A549 (cell line): ENCODE measurements around the gene MAGI2. TPM values are rescaled to one million over a fixed set of nuclear protein-coding genes. Genes with fewer than 3 reads are reported as not detected.

Experiments
- ATAC-seq, 2 experiments: fragments of 200-7000 bp in 1 of 2; fragments of >200 bp in 1 of 2; cut with Nextera tagmentation in 1 of 2; cut with Tn5 transposase in 1 of 2; 3 replicates each; pipeline versions ENCODE4 v1.8.0 to v1.9.1; 2018 to 2020; ENCODE audit warnings: mild to moderate bottlenecking in 1 of 2, moderate library complexity in 1 of 2
- CTCF ChIA-PET: fragments of 300-600 bp; sonication (Branson Sonifier 250); formaldehyde crosslinking; extraction: SDS; loops from one replicate; lab custom pipeline; 2021; ENCODE audit warnings: antibody characterized with exemption, inconsistent platforms; lab: Yijun Ruan, JAX
- POLR2A ChIA-PET: fragments of 350-600 bp; formaldehyde crosslinking; extraction: SDS; loops from one replicate; lab custom pipeline; 2021; ENCODE audit warnings: antibody characterized with exemption, inconsistent platforms; lab: Yijun Ruan, JAX
- DNase-seq, 2 experiments: peaks; one replicate each; pipeline versions ENCODE4 v3.0.0 to v3.0.0-alpha.2; 2011 to 2016; ENCODE audit warnings: low read depth in 1 of 2, low spot score in 1 of 2
- FAIRE-seq: peaks from 2 replicates; lab custom pipeline; 2011; peaks lifted over from hg19 to GRCh38; lab: Jason Lieb, UNC
- H3K27ac ChIP-seq, 2 experiments: fragments of >200 bp; sonication (Bioruptor Twin); formaldehyde crosslinking; 3 replicates each; pipeline ENCODE4 v1.5.1; 2016 to 2017
- H3K4me1 ChIP-seq: fragments of >200 bp; sonication (Bioruptor Twin); formaldehyde crosslinking; 3 replicates; pipeline ENCODE4 v1.6.1; 2016
- H3K4me2 ChIP-seq: fragments of >200 bp; sonication (Bioruptor Twin); formaldehyde crosslinking; 3 replicates; pipeline ENCODE4 v1.6.1; 2016
- H3K4me3 ChIP-seq: fragments of >200 bp; sonication (Bioruptor Twin); formaldehyde crosslinking; 3 replicates; pipeline ENCODE4 v1.5.1; 2016
- H3K9me3 ChIP-seq: fragments of >200 bp; sonication (Bioruptor Twin); formaldehyde crosslinking; 3 replicates; pipeline ENCODE4 v1.6.1; 2016
- CHD2 ChIP-seq: fragments of 150-350 bp; IDR thresholded peaks from 2 replicates; pipeline ENCODE4 v1.6.1; 2014; ENCODE audit warnings: low read length; ENCODE audit not compliant: partially characterized antibody
- EHF ChIP-seq: fragments of 250-450 bp; sonication (Bioruptor Pico); IDR thresholded peaks from 2 replicates; pipeline ENCODE4 v1.5.0; 2020; ENCODE audit warnings: mild to moderate bottlenecking
- ESRRA ChIP-seq: fragments of 150-350 bp; IDR thresholded peaks from 2 replicates; pipeline ENCODE4 v1.6.1; 2014; ENCODE audit warnings: mild to moderate bottlenecking, low read length, borderline replicate concordance
- FOXS1 ChIP-seq: fragments of 250-450 bp; sonication (Bioruptor Pico); IDR thresholded peaks from 2 replicates; pipeline ENCODE4 v1.5.0; 2020; ENCODE audit warnings: mild to moderate bottlenecking, moderate library complexity
- HOXA7 ChIP-seq: fragments of 250-450 bp; sonication (Bioruptor Pico); IDR thresholded peaks from 2 replicates; pipeline ENCODE4 v1.5.0; 2020; ENCODE audit warnings: mild to moderate bottlenecking, moderate library complexity
- HOXB13 ChIP-seq: fragments of 250-450 bp; sonication (Bioruptor Pico); IDR thresholded peaks from 2 replicates; pipeline ENCODE4 v1.5.0; 2020; ENCODE audit warnings: low read depth, mild to moderate bottlenecking, moderate library complexity
- JUN ChIP-seq, 2 experiments: fragments of >200 bp; sonication (Bioruptor Twin); formaldehyde crosslinking; IDR thresholded peaks; 2 replicates in 1 of 2; 3 replicates in 1 of 2; pipeline ENCODE4 v1.6.1; 2016 to 2017
- JUNB ChIP-seq: fragments of >200 bp; sonication (Bioruptor Twin); formaldehyde crosslinking; IDR thresholded peaks from 2 replicates; pipeline ENCODE4 v1.6.1; 2016
- MAFK ChIP-seq: fragments of 450-650 bp; IDR thresholded peaks from 2 replicates; pipeline ENCODE4 v1.6.1; 2014; ENCODE audit not compliant: partially characterized antibody
- NFE2L2 ChIP-seq: fragments of 150-350 bp; conservative IDR thresholded peaks from 2 replicates; pipeline ENCODE4 v1.6.1; 2014; ENCODE audit warnings: low read length
- PHF8 ChIP-seq: fragments of 200-600 bp; sonication (generic); IDR thresholded peaks from 2 replicates; pipeline ENCODE4 v1.6.1; 2016; ENCODE audit warnings: low read depth, mild to moderate bottlenecking, antibody characterized with exemption, moderate library complexity, borderline replicate concordance
- RAD21 ChIP-seq, 2 experiments: fragments of >200 bp in 1 of 2; sonication (Bioruptor Twin) in 1 of 2; formaldehyde crosslinking in 1 of 2; IDR thresholded peaks in 1 of 2; conservative IDR thresholded peaks in 1 of 2; 2 replicates in 1 of 2; 3 replicates in 1 of 2; pipeline ENCODE4 v1.6.1; 2012 to 2018; ENCODE audit warnings: inconsistent platforms in 1 of 2
- RCOR1 ChIP-seq: fragments of 150-350 bp; IDR thresholded peaks from 2 replicates; pipeline ENCODE4 v1.6.1; 2014; ENCODE audit warnings: antibody characterized with exemption, low read length, low read depth
- RNF2 ChIP-seq: fragments of 200-600 bp; sonication (generic); IDR thresholded peaks from 2 replicates; pipeline ENCODE4 v1.6.1; 2016; ENCODE audit warnings: low read depth, mild to moderate bottlenecking, antibody characterized with exemption, moderate library complexity, borderline replicate concordance
- SREBF2 ChIP-seq: fragments of 450-650 bp; IDR thresholded peaks from 2 replicates; pipeline ENCODE4 v1.6.1; 2014; ENCODE audit warnings: mild to moderate bottlenecking, moderate library complexity
- TFCP2L1 ChIP-seq: fragments of 250-450 bp; sonication (Bioruptor Pico); IDR thresholded peaks from 2 replicates; pipeline ENCODE4 v1.5.0; 2021; ENCODE audit warnings: mild to moderate bottlenecking
- ZNF302 ChIP-seq: fragments of 250-450 bp; sonication (Bioruptor Pico); IDR thresholded peaks from 2 replicates; pipeline ENCODE4 v1.9.0; 2021; ENCODE audit warnings: inconsistent platforms, mild to moderate bottlenecking, moderate library complexity
- WGBS: methylation state at CpG from one replicate; pipeline ENCODE4 v1.1.6; 2017; ENCODE audit errors: missing lambda C conversion rate; 5-methylcytosine and 5-hydroxymethylcytosine counted together
- polyA plus RNA-seq, 4 experiments: library from polyadenylated mRNA; depleted of rRNA in 3 of 4; stranded (reverse); fragments of >200 nt; fragmentation: RNase III in 1 of 4; extraction: RNeasy Plus Mini Kit Qiagen cat#74134 plus additional on column Dnase treatment in 1 of 4; gene quantifications; 2 replicates in 3 of 4; 3 replicates in 1 of 4; pipeline ENCODE4 v1.2.3, GENCODE V29; 2011 to 2017
- TF ChIP-seq, protein P1 (sequence below): fragments of 450-650 bp; IDR thresholded peaks from 2 replicates; pipeline ENCODE4 v1.6.1; 2014; ENCODE audit warnings: antibody characterized with exemption
- TF ChIP-seq, protein P2 (sequence below): fragments of 200-600 bp; sonication (generic); IDR thresholded peaks from 2 replicates; pipeline ENCODE4 v1.6.1; 2016; ENCODE audit warnings: antibody characterized with exemption, mild to moderate bottlenecking, moderate library complexity
- TF ChIP-seq, protein P3 (sequence below): IDR thresholded peaks from 2 replicates; pipeline ENCODE4 v1.6.1; 2012
- TF ChIP-seq, protein P4 (sequence below): fragments of >200 bp; sonication (Bioruptor Twin); formaldehyde crosslinking; IDR thresholded peaks from 3 replicates; pipeline ENCODE4 v1.6.1; 2016
- TF ChIP-seq, protein P5 (sequence below): fragments of 250-450 bp; sonication (Bioruptor Pico); IDR thresholded peaks from 2 replicates; pipeline ENCODE4 v1.5.0; 2020; ENCODE audit warnings: low read depth, mild to moderate bottlenecking, moderate library complexity
- TF ChIP-seq, protein P6 (sequence below): fragments of 250-450 bp; sonication (Bioruptor Pico); IDR thresholded peaks from 2 replicates; pipeline ENCODE4 v1.5.0; 2021; ENCODE audit warnings: mild to moderate bottlenecking, moderate library complexity, borderline replicate concordance

The MAGI2 gene
- polyA plus RNA-seq, 2 of the 4 experiments (the other 2 are of a cell fraction) = 0.48 to 0.81 TPM

DNA sequence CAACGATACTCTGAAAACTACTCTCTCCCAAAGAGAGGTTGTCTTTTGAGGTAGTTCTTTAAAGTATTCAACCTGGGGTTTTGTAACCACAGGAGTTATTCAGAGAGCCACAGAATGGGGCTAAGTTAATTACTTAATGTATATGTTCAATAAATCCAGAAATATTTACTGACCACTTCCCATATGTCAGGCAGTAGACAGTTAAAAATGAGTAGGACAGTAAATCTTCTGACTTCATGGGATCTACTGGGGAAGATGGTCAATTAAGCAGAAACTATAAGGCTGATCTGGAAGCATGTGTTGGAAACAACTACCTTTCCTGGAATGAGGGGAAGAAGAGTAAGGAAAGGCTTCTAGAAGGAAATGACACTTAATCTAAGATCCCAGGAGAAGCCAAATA lies 167.7 kb downstream of the MAGI2 start:
- FAIRE-seq = no peak
- CTCF ChIA-PET = no interaction called here
- 94% methylated on average over 1 of the region's 1 CpG for WGBS

DNA sequence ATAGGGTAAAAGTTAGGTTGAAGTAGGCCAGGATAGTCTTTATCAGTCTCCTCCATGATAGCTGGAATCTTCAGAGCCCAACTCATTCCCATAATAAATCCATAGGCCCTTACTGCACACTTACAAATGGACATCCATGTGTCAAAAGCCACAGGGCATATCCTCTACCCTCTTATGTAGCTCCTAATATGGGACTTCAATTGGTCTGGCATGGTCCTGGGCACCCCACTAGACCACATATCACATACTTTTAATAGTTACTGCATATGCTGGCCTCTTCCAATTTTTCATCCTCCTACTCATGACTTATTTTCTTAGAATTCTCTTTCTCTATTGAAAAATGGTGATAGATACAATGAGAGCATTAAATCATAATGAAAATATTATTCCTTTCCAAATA lies 169.3 kb downstream of the MAGI2 start:
- DNase-seq (no peak), FAIRE-seq (no peak), ATAC-seq (no peak)
- no peak for TF ChIP-seq HOXA7
- TF ChIP-seq NFE2L2 = no peak
- no peak for TF ChIP-seq EHF (CRISPR knock-in tag)
- no peak for TF ChIP-seq CHD2
- no peak for TF ChIP-seq HOXB13
- no peak for TF ChIP-seq JUNB
- TF ChIP-seq, protein P1, sequence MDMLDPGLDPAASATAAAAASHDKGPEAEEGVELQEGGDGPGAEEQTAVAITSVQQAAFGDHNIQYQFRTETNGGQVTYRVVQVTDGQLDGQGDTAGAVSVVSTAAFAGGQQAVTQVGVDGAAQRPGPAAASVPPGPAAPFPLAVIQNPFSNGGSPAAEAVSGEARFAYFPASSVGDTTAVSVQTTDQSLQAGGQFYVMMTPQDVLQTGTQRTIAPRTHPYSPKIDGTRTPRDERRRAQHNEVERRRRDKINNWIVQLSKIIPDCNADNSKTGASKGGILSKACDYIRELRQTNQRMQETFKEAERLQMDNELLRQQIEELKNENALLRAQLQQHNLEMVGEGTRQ = no peak
- no peak for TF ChIP-seq MAFK
- no peak for TF ChIP-seq RNF2
- TF ChIP-seq, protein P2, sequence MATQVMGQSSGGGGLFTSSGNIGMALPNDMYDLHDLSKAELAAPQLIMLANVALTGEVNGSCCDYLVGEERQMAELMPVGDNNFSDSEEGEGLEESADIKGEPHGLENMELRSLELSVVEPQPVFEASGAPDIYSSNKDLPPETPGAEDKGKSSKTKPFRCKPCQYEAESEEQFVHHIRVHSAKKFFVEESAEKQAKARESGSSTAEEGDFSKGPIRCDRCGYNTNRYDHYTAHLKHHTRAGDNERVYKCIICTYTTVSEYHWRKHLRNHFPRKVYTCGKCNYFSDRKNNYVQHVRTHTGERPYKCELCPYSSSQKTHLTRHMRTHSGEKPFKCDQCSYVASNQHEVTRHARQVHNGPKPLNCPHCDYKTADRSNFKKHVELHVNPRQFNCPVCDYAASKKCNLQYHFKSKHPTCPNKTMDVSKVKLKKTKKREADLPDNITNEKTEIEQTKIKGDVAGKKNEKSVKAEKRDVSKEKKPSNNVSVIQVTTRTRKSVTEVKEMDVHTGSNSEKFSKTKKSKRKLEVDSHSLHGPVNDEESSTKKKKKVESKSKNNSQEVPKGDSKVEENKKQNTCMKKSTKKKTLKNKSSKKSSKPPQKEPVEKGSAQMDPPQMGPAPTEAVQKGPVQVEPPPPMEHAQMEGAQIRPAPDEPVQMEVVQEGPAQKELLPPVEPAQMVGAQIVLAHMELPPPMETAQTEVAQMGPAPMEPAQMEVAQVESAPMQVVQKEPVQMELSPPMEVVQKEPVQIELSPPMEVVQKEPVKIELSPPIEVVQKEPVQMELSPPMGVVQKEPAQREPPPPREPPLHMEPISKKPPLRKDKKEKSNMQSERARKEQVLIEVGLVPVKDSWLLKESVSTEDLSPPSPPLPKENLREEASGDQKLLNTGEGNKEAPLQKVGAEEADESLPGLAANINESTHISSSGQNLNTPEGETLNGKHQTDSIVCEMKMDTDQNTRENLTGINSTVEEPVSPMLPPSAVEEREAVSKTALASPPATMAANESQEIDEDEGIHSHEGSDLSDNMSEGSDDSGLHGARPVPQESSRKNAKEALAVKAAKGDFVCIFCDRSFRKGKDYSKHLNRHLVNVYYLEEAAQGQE = no peak
- TF ChIP-seq, protein P3, sequence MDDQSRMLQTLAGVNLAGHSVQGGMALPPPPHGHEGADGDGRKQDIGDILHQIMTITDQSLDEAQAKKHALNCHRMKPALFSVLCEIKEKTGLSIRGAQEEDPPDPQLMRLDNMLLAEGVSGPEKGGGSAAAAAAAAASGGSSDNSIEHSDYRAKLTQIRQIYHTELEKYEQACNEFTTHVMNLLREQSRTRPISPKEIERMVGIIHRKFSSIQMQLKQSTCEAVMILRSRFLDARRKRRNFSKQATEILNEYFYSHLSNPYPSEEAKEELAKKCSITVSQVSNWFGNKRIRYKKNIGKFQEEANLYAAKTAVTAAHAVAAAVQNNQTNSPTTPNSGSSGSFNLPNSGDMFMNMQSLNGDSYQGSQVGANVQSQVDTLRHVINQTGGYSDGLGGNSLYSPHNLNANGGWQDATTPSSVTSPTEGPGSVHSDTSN = no peak
- TF ChIP-seq RAD21 (conservative IDR thresholded peaks at IDR 0.05 in 1 of 2, IDR thresholded peaks at IDR 0.05 in 1 of 2) = no peak
- TF ChIP-seq, protein P4, sequence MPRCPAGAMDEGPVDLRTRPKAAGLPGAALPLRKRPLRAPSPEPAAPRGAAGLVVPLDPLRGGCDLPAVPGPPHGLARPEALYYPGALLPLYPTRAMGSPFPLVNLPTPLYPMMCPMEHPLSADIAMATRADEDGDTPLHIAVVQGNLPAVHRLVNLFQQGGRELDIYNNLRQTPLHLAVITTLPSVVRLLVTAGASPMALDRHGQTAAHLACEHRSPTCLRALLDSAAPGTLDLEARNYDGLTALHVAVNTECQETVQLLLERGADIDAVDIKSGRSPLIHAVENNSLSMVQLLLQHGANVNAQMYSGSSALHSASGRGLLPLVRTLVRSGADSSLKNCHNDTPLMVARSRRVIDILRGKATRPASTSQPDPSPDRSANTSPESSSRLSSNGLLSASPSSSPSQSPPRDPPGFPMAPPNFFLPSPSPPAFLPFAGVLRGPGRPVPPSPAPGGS = no peak
- TF ChIP-seq PHF8 = no peak
- TF ChIP-seq, protein P5, sequence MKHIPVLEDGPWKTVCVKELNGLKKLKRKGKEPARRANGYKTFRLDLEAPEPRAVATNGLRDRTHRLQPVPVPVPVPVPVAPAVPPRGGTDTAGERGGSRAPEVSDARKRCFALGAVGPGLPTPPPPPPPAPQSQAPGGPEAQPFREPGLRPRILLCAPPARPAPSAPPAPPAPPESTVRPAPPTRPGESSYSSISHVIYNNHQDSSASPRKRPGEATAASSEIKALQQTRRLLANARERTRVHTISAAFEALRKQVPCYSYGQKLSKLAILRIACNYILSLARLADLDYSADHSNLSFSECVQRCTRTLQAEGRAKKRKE (CRISPR knock-in tag) = no peak
- H3K9me3 ChIP-seq = no peaks in the 10 kb centered on the region
- H3K4me1 ChIP-seq = peaks cover 28% of the 10 kb centered on the region
- H3K4me2 ChIP-seq = no peak overlapping the region
- H3K4me3 ChIP-seq = no peak overlapping the region
- CTCF ChIA-PET = interaction anchor here (0.8 to 0.9 kb wide), 2 partner anchors 9 kb away, joined by 3 read pairs; no protein-coding TSS in a partner anchor
- POLR2A ChIA-PET = no interaction called here
- peak overlapping the region in 1 of 2 experiments; percentile 51; a peak in 2 of 6 replicates for H3K27ac ChIP-seq

More for the DNA sequence above, 167.7 kb downstream of the MAGI2 start:
- H3K4me3 ChIP-seq = no peak overlapping the region
- H3K4me1 ChIP-seq = peaks cover 28% of the 10 kb centered on the region
- ATAC-seq (no peak), DNase-seq (no peak)
- TF ChIP-seq ZNF302 (no peak), ESRRA (no peak), JUN (IDR thresholded peaks at IDR 0.05) (no peak), SREBF2 (no peak), RCOR1 (no peak), RNF2 (no peak), TFCP2L1 (CRISPR knock-in tag) (no peak), FOXS1 (CRISPR knock-in tag) (no peak)
- TF ChIP-seq, protein P6, sequence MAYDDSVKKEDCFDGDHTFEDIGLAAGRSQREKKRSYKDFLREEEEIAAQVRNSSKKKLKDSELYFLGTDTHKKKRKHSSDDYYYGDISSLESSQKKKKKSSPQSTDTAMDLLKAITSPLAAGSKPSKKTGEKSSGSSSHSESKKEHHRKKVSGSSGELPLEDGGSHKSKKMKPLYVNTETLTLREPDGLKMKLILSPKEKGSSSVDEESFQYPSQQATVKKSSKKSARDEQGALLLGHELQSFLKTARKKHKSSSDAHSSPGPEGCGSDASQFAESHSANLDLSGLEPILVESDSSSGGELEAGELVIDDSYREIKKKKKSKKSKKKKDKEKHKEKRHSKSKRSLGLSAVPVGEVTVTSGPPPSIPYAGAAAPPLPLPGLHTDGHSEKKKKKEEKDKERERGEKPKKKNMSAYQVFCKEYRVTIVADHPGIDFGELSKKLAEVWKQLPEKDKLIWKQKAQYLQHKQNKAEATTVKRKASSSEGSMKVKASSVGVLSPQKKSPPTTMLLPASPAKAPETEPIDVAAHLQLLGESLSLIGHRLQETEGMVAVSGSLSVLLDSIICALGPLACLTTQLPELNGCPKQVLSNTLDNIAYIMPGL = no peak
- POLR2A ChIA-PET = no interaction called here
- H3K4me2 ChIP-seq = no peak overlapping the region
- H3K27ac ChIP-seq = peak overlapping the region in 1 of 2 experiments; percentile 22; a peak in 1 of 6 replicates
- H3K9me3 ChIP-seq = no peaks in the 10 kb centered on the region
